Measurements from ENCODE around the gene PABPN1L. TPM values are rescaled to one million over a fixed set of nuclear protein-coding genes. Genes with fewer than 3 reads are reported as not detected.

The PABPN1L gene
- total and polyA plus RNA-seq, 10 of the 15 experiments (the other 5 are each of a cell fraction or from before 2014, with no cell fraction given) = not detected

DNA sequence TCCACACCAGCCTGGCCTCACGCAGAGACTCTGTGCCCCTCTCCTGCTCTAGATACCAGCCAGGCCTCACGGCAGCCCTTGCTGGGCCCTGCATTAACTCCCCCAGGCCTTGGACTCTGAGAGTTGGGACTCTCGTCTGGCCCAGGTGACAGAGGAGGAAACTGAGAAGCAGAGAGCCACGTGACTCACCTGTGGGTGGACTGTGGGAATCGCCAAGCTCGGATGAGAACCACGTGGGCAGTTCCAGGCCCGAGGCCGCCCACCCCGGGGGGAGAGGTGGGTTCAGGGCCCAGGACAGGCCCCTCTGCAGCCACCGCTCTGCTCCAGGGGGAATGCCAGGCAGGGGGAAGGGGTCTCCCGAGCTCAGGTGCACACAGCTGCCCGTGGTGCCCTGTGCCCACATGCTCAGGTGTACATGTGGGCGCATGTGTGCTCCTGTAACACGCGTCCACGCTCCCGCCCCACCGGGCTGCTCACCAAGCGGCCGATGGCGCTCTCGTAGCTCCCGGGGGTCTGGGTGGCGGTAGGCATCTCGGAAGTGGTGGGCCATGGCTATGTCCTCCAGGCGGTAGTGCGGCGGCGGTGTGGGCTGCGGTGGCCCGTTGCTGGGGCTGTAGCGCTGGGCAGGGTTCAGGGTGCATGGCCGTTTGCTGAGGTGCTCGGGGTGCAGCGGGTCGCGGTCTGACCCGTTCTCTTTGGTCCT lies 18.3 kb upstream of the PABPN1L start (continued):
- TF ChIP-seq, protein P1, sequence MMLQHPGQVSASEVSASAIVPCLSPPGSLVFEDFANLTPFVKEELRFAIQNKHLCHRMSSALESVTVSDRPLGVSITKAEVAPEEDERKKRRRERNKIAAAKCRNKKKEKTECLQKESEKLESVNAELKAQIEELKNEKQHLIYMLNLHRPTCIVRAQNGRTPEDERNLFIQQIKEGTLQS (IDR thresholded peaks at IDR 0.05; ENCODE audit: borderline replicate concordance, extremely low read depth, low read depth, low read length) = no peak
- TF ChIP-seq RCOR1 (conservative IDR thresholded peaks at IDR 0.05; ENCODE audit: low read depth, low read length) (no peak), RB1 (IDR thresholded peaks at IDR 0.05; ENCODE audit: borderline replicate concordance) (no peak), HDAC2 (IDR thresholded peaks at IDR 0.05) (no peak)
- TF ChIP-seq, protein P2, sequence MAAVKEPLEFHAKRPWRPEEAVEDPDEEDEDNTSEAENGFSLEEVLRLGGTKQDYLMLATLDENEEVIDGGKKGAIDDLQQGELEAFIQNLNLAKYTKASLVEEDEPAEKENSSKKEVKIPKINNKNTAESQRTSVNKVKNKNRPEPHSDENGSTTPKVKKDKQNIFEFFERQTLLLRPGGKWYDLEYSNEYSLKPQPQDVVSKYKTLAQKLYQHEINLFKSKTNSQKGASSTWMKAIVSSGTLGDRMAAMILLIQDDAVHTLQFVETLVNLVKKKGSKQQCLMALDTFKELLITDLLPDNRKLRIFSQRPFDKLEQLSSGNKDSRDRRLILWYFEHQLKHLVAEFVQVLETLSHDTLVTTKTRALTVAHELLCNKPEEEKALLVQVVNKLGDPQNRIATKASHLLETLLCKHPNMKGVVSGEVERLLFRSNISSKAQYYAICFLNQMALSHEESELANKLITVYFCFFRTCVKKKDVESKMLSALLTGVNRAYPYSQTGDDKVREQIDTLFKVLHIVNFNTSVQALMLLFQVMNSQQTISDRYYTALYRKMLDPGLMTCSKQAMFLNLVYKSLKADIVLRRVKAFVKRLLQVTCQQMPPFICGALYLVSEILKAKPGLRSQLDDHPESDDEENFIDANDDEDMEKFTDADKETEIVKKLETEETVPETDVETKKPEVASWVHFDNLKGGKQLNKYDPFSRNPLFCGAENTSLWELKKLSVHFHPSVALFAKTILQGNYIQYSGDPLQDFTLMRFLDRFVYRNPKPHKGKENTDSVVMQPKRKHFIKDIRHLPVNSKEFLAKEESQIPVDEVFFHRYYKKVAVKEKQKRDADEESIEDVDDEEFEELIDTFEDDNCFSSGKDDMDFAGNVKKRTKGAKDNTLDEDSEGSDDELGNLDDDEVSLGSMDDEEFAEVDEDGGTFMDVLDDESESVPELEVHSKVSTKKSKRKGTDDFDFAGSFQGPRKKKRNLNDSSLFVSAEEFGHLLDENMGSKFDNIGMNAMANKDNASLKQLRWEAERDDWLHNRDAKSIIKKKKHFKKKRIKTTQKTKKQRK (IDR thresholded peaks at IDR 0.05; ENCODE audit: low read depth, low read length) = no peak
- TF ChIP-seq, protein P3, sequence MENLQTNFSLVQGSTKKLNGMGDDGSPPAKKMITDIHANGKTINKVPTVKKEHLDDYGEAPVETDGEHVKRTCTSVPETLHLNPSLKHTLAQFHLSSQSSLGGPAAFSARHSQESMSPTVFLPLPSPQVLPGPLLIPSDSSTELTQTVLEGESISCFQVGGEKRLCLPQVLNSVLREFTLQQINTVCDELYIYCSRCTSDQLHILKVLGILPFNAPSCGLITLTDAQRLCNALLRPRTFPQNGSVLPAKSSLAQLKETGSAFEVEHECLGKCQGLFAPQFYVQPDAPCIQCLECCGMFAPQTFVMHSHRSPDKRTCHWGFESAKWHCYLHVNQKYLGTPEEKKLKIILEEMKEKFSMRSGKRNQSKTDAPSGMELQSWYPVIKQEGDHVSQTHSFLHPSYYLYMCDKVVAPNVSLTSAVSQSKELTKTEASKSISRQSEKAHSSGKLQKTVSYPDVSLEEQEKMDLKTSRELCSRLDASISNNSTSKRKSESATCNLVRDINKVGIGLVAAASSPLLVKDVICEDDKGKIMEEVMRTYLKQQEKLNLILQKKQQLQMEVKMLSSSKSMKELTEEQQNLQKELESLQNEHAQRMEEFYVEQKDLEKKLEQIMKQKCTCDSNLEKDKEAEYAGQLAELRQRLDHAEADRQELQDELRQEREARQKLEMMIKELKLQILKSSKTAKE (IDR thresholded peaks at IDR 0.05; ENCODE audit: low read depth, poor library complexity, severe bottlenecking) = no peak
